Spleen (tissue), 7 donors: ENCODE measurements around the gene SIX5.

ENCODE experiments used
- POLR2A ChIP-seq, 3 donors: fragments of 450-650 bp; IDR thresholded peaks; one replicate each; pipeline ENCODE4 v1.5.1; 2017; ENCODE audit warnings: antibody characterized with exemption in 3 of 3, mild to moderate bottlenecking in 1 of 3
- POLR2AphosphoS5 ChIP-seq, 3 donors: sonication (generic); formaldehyde crosslinking; IDR thresholded peaks; one replicate each; pipeline ENCODE4 v1.5.1; 2017; ENCODE audit warnings: antibody characterized with exemption in 3 of 3
- TF ChIP-seq, protein P1 (sequence below), 11 experiments: fragments of 200-600 bp in 7 of 11; fragments of 450-650 bp in 4 of 11; sonication (generic) in 4 of 11; IDR thresholded peaks in 8 of 11; conservative IDR thresholded peaks in 3 of 11; 1 replicate in 7 of 11; 2 replicates in 4 of 11; pipeline versions ENCODE4 v1.4.0 to v1.8.0; 2016 to 2021; ENCODE audit warnings: antibody characterized with exemption in 11 of 11, inconsistent platforms in 4 of 11, mild to moderate bottlenecking in 1 of 11
- donor health status: DM: no; HTN: no; CAD: no; lungs with moderate emphysema.
- donor health status: DM: no; HTN: no; CAD: no.
- donor health status: DM: no; HTN: no; CAD: no.

DNA sequence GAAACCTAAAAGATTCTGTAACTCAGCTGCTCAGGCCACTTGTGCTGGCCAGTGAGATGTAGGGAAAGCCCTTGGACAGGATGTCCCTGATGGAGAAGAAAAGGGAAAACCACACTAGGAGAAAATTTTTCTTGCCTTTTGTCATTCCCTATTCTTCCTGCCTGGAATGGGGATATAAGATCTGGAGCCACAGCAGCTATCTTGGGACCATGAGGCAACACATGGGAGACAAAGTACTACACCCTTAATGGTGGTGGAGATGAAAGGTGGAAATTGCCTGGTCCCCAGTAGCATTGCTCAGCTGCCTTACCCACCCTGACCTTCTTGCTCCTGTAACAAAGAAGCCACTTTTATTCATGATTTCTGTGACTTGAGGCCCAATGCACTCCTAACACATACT lies 36.7 kb upstream of the SIX5 start:
- TF ChIP-seq, protein P1, sequence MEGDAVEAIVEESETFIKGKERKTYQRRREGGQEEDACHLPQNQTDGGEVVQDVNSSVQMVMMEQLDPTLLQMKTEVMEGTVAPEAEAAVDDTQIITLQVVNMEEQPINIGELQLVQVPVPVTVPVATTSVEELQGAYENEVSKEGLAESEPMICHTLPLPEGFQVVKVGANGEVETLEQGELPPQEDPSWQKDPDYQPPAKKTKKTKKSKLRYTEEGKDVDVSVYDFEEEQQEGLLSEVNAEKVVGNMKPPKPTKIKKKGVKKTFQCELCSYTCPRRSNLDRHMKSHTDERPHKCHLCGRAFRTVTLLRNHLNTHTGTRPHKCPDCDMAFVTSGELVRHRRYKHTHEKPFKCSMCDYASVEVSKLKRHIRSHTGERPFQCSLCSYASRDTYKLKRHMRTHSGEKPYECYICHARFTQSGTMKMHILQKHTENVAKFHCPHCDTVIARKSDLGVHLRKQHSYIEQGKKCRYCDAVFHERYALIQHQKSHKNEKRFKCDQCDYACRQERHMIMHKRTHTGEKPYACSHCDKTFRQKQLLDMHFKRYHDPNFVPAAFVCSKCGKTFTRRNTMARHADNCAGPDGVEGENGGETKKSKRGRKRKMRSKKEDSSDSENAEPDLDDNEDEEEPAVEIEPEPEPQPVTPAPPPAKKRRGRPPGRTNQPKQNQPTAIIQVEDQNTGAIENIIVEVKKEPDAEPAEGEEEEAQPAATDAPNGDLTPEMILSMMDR (IDR thresholded peaks at IDR 0.05 in 8 of 11, conservative IDR thresholded peaks at IDR 0.05 in 3 of 11), result no peak
- no peak for TF ChIP-seq POLR2A (IDR thresholded peaks at IDR 0.05)
- TF ChIP-seq POLR2AphosphoS5 (IDR thresholded peaks at IDR 0.05), result no peak
